HG03439 (cell line): ENCODE data around the gene SCGB1A1.

Experiments
- ATAC-seq: cut with Tn5 transposase; IDR thresholded peaks from one replicate; pipeline ENCODE4 v1.9.1; 2021; ENCODE audit warnings: mild to moderate bottlenecking, moderate library complexity; ENCODE audit not compliant: unreplicated experiment

SCGB1A1 gene

DNA sequence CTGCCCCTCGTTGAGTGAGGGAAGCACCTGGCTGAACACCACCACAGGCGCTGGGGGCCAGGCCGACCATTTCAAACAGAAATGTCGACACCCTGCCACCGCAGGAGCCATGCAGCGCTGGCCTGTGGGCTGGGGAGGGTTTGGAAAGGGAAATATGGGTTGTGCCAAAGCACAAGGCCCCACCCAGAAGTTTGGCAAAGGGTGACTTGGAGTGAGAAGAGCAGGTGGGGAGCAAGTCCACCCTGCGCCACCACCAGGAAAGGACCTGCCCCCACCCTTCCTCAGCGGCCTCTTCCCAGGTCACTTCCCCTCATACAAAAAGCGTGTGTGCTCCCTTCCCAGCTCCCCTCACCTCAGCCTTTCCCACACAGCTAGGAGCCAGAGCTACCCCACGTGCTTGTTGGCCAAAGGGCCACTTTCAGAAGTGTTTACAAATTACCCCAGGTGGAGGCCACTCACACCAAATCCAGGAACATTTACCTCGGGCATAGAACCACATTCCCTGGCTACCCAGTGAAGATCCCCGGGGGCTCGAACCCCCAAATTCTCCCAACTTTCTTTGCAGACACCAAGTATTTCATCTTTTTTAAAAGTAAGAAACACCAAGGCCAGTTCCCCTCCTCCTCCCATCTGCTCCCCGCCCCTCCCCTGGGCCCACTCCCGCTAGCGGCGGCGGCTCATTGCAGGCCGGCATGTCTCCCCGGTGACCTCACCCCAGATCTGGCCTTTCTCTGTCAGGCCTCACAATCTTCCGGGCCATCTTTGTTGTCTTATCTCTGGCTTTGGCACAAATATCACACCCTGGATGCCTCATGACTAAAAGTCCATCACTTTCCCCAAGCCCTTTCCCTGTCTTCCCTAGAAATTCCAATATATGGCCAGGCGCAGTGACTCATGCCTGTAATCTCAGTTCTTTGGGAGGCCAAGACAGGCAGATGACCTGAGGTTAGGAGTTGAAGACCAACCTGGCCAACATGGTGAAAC lies 20.5 kb upstream of the SCGB1A1 start:
- no peak for ATAC-seq

DNA sequence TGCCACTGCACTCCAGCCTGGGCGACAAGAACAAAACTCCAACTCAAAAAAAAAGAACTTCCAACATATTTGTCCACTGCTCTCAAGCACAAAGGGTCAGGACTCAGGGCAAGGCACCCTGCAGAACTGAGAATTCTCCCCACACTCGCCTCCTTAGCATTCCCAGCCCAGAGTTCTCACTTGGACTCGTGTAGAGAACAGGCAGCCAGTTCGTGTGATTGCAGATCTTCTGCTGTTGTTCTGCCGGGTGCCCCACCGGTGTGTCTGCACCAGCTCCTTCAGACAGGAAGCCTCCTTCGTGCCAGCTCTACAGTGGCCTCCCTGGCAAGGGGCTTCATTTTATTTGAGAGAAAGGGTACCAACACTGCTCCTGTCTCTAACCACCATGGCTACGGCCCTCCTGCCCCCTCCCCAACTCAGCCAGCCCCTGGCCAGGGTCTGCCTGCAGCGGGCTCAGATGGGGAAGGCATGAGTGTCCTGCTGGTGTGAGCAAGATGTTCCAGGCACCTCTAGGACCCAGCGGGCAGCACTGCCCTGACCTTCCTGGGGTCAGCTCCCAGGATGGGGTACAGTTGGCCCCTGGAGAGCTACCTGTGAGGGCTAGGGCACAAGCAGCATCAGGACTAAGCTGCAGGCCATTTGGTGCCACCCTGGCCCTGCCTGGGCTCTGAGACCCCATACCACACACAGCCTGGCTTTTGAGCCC lies 19.5 kb upstream of the SCGB1A1 start:
- no peak for ATAC-seq

DNA sequence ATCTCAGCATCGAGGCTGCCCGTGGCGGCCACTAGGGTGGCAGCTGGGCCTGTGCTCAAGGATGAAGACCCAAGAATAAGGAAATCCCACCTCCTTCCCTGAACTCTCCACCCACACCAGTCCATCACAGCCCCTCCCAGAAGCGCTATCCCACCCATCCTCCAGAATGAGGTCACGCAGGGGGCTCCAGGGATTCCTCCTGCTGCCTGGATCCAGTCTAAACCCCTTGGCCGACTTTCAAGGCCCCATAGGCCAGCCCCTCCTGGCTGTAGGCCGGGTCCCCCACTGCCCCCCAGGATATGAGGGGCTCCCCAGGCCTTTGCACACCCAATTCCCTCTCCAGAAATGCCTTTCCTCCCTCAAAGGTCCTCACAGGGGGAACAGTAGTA lies 19.0 kb upstream of the SCGB1A1 start:
- no peak for ATAC-seq

GRCh38 chr11:62400281-62400680 lies 18.6 kb upstream of the SCGB1A1 start:
- ATAC-seq: no peak

DNA sequence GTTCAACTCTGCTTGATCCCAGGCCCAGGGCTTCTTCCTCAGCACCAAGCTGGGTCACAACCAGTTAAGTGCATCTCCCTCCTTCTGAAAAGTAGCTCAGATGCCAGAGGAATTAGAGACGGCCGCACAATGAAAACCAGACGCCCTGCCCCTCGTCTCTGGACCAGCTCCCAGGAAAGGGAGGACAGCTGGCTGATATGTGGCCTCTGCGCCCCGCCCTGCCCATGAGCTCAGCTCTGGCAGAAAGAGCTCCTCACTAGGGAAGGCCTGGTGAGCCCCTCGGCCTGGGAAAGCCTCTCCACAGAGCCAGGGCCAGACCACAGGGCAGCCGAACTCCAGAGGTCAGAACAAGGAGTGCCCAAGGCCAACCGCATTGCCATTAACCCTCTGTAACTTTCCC lies 18.1 kb upstream of the SCGB1A1 start:
- no peak for ATAC-seq

- ATAC-seq: no peak
Observed at GRCh38 chr11:62401356-62401755, 17.5 kb upstream of the SCGB1A1 start.

DNA sequence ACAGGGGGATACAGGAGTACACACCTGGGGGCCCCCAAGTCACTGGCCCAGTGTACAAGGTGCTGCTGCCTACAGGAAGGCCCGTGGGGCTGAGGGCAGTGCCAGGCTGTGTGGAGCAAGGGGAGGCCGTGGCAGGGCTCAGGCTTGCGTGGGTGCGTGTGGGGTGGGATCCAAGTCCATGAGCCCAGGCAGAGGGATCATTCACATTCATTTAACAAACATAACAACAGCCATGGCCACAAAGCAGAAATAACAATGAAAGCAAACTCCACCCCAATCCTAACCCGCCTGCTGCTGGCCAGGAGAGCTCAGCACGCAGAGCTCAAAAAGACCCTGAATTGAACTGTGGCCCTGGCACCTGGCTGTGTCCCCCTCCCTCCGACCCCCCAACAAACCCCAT lies 17.0 kb upstream of the SCGB1A1 start:
- no peak for ATAC-seq

GRCh38 chr11:62402226-62402959 lies 16.4 kb upstream of the SCGB1A1 start:
- ATAC-seq: no peak

DNA sequence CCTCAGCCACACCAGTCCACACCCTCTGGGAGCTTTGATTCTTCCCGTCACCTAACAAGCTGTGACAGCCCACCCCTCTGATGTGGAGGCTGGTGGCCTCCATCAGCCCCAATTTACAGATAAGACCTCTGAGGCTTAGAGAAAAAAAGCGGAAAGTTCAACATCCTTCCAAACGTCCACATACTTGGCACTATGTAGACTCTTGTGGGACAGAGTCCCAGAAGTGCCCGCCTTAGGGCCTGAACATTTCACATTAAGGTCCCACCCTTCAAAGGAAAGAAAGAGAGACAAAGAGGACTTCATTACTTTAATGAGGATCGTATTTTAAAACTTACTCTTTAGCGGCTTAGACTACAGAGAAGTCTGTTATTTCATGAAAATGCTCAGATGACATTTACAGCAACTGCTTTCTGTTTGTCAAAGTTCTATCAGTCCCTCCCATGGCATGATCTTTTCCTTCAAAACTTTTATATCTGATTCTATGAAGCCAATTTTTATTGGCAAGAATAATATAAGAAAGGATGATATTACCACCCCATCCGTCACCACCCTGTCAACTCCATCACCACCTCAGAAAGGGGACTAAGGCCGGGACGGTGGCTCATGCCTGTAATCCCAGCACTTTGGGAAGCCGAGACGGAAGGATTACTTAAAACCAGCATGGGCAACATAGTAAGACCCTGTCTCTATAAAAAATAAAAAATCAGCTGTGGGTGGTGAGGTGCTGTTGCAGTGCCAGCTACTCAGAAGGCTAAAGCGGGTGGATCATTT lies 15.7 kb upstream of the SCGB1A1 start:
- ATAC-seq: no peak

GRCh38 chr11:62404435-62404834 lies 14.4 kb upstream of the SCGB1A1 start:
- ATAC-seq: no peak

DNA sequence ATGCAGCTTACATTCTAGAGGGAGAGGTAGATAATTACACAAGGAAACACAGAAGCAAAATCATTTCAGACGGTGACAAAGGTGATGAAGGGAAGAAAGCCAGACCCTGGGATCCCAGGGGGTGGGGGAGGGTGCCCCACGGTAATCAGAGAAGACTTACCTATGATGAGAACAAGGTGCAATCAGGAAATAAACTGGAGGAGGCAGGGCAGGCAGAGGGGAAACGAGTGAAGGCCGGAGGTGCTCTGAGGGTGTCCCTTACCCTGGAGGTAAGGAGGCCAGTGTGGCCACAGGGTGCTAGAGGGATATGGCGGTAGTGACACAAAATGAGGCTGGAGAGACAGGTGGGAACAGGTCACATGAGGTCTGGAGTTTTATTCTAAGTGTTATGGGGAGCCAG lies 13.9 kb upstream of the SCGB1A1 start:
- no peak for ATAC-seq

- ATAC-seq: no peak
Observed at GRCh38 chr11:62406034-62406433, 12.8 kb upstream of the SCGB1A1 start.

GRCh38 chr11:62409831-62410230 lies 9.0 kb upstream of the SCGB1A1 start:
- no peak for ATAC-seq

- no peak for ATAC-seq
Observed at GRCh38 chr11:62410972-62411371, 7.9 kb upstream of the SCGB1A1 start.

DNA sequence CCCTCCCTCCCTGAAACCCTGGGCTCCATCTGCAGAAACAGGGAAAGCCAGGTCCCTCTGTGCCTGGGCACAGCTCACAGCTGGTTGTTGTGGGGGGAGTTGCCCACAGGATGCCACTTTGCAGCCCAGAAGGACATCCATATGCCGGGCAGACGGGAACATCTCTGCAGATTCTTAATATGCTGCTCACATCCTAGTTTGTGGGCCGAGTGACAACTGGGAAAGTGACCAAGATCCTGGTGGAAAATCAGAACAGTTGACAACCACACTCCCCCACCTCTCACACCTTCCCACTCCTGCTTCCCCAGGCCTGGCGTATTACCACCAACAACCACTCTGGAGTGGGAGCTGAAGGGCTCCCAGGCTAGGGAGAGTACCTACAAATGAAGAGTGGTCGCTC lies 7.3 kb upstream of the SCGB1A1 start:
- ATAC-seq: no peak

DNA sequence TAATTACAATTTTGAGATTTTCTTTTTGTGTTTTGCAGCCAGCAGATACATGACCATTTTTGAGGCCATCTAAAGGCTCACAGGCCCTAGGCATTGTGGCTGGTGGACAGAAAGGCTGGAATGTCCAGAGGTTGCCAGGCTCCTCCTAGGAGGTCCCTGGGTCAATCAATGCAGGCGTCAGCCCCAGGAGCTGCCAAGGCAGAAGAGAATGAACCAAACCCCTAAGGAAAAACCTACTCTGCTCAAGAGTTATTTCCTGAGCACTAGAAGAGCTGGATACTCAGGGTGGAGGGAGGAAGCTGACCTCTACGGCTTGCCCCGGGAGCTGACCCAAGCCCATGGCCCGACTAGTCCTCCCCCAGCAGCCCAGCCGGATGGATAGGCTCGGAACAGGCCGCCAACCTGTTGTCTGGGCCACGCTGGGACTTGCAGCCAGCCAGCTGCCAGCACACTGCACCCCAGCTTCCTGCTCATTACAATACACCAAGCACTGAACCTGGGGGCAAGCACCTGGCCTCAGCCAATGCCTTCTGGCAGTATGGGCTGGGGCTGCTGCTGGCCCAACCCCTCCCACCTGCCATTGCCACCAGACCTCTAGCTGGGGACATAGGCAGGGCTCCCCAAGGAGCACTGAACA lies 5.7 kb upstream of the SCGB1A1 start:
- no peak for ATAC-seq

DNA sequence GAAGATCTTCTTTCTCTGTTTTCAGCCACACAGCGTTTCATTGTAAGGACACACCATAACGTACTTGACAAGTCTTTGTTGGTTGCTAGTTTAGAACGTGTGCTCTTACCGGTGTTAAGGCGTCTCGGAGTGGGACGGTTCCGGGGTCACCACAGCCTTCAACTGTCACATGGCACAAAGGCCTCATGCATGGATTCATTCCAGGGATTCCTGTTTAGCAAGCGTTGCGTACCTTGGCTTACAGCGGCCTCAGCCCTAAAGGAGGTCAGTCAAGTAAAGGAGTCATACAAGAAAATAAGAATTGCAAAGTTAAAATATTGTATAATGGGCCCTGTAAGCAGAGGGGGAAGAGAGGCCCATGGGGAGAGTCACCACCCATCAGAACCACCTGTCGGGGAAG lies 2.2 kb upstream of the SCGB1A1 start:
- no peak for ATAC-seq

DNA sequence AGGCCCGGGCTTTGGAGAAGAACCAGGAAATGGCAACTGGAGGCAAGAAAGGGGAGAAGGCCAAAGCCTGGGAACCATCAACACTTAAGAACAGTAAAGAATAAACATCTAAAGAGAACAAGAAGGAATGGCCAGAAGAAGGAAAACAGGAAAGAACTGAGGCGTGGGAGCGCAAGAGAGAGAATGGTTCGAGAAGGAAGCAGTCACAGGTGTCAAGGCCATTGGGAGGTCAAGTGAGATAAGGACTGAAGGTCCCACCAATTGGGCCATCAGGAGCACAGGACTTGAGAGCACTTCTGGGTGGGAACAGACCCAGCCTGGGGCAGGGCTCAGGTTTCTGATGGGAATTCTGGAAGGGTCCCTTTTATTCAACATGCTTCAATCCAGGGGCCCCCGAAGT lies 697 bp upstream of the SCGB1A1 start:
- ATAC-seq: no peak

DNA sequence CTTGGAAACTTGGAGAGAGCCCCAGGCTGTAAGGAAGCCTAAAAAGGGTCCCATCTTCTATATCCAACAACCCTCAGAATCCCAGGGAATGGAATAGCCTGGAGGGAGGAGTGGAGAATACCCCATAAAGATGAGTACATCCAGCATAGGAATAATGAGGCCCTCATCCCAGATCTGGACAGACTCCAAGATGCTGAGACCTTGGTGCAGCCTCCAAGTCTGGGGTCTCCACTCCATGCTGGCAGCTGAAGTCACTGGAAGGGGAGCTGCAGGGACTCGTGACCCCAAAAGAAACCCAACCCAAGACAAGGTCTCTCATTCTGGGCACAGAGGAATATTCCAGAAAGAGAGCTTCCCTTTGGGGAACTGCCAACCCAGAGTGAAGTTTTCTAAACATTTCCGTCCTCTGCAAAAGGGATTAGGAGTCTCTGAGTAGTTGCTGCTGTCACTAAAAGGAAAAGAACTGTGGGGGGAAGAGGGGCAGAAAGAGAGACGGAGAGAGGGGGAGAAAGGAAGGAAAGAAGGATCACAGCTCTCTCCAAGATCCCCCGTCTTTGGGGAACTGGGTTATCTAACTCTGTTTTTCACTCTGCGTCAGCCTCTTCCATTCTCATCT lies 589 bp downstream of the SCGB1A1 start:
- no peak for ATAC-seq

GRCh38 chr11:62419943-62420342 lies 1.1 kb downstream of the SCGB1A1 start:
- ATAC-seq: no peak
